SH-SY5Y (cell line): Measurements from ENCODE around the gene SLC46A1.

ENCODE experiments used
- GATA2 ChIP-seq: IDR thresholded peaks from 2 replicates; pipeline ENCODE4 v1.6.1; 2011; ENCODE audit warnings: mild to moderate bottlenecking, low read depth, low read length
- GATA3 ChIP-seq: IDR thresholded peaks from 2 replicates; pipeline ENCODE4 v1.6.1; 2011; ENCODE audit warnings: low read depth, mild to moderate bottlenecking, low read length, moderate library complexity

DNA sequence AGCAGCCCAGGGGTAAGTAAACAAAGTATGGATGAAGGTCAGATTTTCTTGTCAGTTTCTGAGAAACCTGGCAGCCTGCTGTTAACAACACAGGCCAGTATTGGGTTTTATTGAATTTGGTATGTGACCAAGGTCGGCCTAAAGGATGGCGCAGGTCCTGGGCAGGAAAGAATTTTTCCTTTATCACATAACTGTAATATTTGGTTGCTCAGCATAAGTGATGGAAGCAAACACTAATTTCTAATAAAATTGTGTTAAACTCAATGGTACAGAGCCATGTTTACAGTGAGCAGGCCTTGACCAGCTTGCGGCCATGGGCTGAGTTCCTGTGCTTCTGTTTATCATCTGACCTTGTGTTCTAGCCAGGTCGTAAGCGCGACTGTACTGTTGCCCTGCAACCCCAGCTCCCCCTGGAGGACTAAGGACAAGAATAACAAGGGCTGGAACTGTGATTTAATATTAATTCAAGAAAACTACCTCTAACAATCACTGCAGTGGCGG, 59.2 kb downstream of the SLC46A1 start:
- TF ChIP-seq GATA2 = no peak
- TF ChIP-seq GATA3 = no peak
